Transverse colon (tissue), 4 donors: ENCODE results near the gene CACNG7. TPM values are rescaled to one million over a fixed set of nuclear protein-coding genes. Genes with fewer than 3 reads are reported as not detected.

ENCODE experiments used
- DNase-seq: peaks from one replicate; pipeline ENCODE4 v3.0.0-alpha.2; 2019
- H3K27ac ChIP-seq, 4 donors: fragments of 200-600 bp; sonication (generic); 2 replicates each; pipeline ENCODE4 v1.5.1; 2016 to 2018; ENCODE audit warnings: inconsistent platforms in 4 of 4
- H3K27me3 ChIP-seq: fragments of 200-600 bp; sonication (generic); 2 replicates; pipeline ENCODE4 v1.5.1; 2017; ENCODE audit warnings: inconsistent platforms
- H3K36me3 ChIP-seq, 4 donors: fragments of 200-600 bp; sonication (generic); 2 replicates each; pipeline ENCODE4 v1.5.1; 2017 to 2019; ENCODE audit warnings: inconsistent platforms in 4 of 4
- H3K4me1 ChIP-seq, 4 donors: fragments of 200-600 bp; sonication (generic); 2 replicates each; pipeline ENCODE4 v1.5.1; 2017 to 2020; ENCODE audit warnings: inconsistent platforms in 4 of 4
- H3K4me3 ChIP-seq, 4 donors: fragments of 200-600 bp; sonication (generic); 1 replicate in 1 of 4; 2 replicates in 3 of 4; pipeline versions ENCODE4 v1.5.1 to v1.6.1; 2017 to 2019; ENCODE audit warnings: inconsistent platforms in 4 of 4
- H3K9me3 ChIP-seq, 2 donors: fragments of 200-600 bp; sonication (generic); 2 replicates each; pipeline ENCODE4 v1.5.1; 2017 to 2019; ENCODE audit warnings: inconsistent platforms in 2 of 2
- EP300 ChIP-seq: sonication (generic); formaldehyde crosslinking; IDR thresholded peaks from one replicate; pipeline ENCODE4 v1.6.1; 2017; ENCODE audit warnings: antibody characterized with exemption, low read depth
- POLR2A ChIP-seq: fragments of 450-650 bp; IDR thresholded peaks from one replicate; pipeline ENCODE4 v1.6.1; 2016; ENCODE audit warnings: antibody characterized with exemption, mild to moderate bottlenecking, moderate library complexity
- POLR2AphosphoS5 ChIP-seq, 3 donors: sonication (generic); formaldehyde crosslinking; IDR thresholded peaks; one replicate each; pipeline ENCODE4 v1.6.1; 2016; ENCODE audit warnings: antibody characterized with exemption in 3 of 3
- WGBS, 2 donors: methylation state at CpG; one replicate each; pipeline ENCODE4 v1.1.5; 2018; ENCODE audit warnings: low coverage in 1 of 2; 5-methylcytosine and 5-hydroxymethylcytosine counted together
- in situ Hi-C, 4 donors: fragments of 200-750 bp; cut with MboI; loops; one replicate each; pipeline versions ENCODE4 v1.15.0 to v1.15.1; 2017; ENCODE audit warnings: low sequenced_read_pairs in 3 of 4, low pct_ligation_motif_present in 1 of 4, low pct_unique_long_range_greater_than_20kb in 1 of 4
- intact Hi-C: fragments of 100-400 bp; cut with DNase I; formaldehyde crosslinking; loops from one replicate; pipeline ENCODE4 v1.15.1; 2023; ENCODE audit warnings: low total_unique reads
- total RNA-seq, 4 donors: library from RNA; depleted of rRNA; stranded (reverse); fragments of >200 nt; gene quantifications; one replicate each; pipeline ENCODE4 v1.1.0, GENCODE V29; 2016
- TF ChIP-seq, protein P1 (sequence below), 5 experiments: fragments of 200-600 bp in 3 of 5; fragments of 450-650 bp in 2 of 5; sonication (generic) in 3 of 5; IDR thresholded peaks; 1 replicate in 2 of 5; 2 replicates in 3 of 5; pipeline ENCODE4 v1.5.1; 2016 to 2017; ENCODE audit warnings: antibody characterized with exemption in 5 of 5, inconsistent platforms in 3 of 5, mild to moderate bottlenecking in 2 of 5, moderate library complexity in 1 of 5

Gene CACNG7
- total RNA-seq, 4 donors from 2014 or later: not detected

DNA sequence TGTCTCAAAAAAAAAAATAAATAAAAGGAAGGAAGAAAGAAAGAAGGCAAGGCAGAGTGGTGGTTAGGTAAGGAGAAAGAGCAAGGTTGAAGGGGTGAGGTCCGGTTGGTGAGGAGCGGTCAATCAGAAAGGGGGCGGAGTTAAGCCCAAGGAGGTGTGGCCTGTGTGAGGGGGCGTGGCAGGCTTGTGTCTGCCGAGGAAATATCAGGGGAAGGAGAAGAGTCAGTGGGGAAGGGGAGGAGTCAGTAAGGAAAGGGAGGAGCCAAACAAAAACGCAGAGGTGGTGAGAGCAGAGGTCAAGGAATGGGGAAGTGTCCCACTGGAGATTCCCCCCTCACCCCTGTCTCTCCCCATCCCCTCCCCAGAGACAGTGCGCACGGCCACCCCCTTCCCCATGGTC is 5.9 kb downstream of the CACNG7 start:
- no peaks in the 10 kb centered on the region for H3K9me3 ChIP-seq
- no peaks in the 10 kb centered on the region for H3K36me3 ChIP-seq
- TF ChIP-seq, protein P1, sequence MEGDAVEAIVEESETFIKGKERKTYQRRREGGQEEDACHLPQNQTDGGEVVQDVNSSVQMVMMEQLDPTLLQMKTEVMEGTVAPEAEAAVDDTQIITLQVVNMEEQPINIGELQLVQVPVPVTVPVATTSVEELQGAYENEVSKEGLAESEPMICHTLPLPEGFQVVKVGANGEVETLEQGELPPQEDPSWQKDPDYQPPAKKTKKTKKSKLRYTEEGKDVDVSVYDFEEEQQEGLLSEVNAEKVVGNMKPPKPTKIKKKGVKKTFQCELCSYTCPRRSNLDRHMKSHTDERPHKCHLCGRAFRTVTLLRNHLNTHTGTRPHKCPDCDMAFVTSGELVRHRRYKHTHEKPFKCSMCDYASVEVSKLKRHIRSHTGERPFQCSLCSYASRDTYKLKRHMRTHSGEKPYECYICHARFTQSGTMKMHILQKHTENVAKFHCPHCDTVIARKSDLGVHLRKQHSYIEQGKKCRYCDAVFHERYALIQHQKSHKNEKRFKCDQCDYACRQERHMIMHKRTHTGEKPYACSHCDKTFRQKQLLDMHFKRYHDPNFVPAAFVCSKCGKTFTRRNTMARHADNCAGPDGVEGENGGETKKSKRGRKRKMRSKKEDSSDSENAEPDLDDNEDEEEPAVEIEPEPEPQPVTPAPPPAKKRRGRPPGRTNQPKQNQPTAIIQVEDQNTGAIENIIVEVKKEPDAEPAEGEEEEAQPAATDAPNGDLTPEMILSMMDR (IDR thresholded peaks at IDR 0.05): no peak
- TF ChIP-seq POLR2AphosphoS5 (IDR thresholded peaks at IDR 0.05): no peak
- TF ChIP-seq EP300: no peak
- TF ChIP-seq POLR2A: no peak
- H3K4me3 ChIP-seq: no peak overlapping the region
- H3K27ac ChIP-seq: no peak overlapping the region
- DNase-seq: no peak
- intact Hi-C loops (no loop called here), in situ Hi-C loops (no loop called here)
- WGBS, 2 donors: 41 to 57% methylated on average over 6 to 8 of the region's 8 CpGs
- H3K4me1 ChIP-seq: no peaks in the 10 kb centered on the region
- H3K27me3 ChIP-seq: peaks cover 35% of the 10 kb centered on the region

DNA sequence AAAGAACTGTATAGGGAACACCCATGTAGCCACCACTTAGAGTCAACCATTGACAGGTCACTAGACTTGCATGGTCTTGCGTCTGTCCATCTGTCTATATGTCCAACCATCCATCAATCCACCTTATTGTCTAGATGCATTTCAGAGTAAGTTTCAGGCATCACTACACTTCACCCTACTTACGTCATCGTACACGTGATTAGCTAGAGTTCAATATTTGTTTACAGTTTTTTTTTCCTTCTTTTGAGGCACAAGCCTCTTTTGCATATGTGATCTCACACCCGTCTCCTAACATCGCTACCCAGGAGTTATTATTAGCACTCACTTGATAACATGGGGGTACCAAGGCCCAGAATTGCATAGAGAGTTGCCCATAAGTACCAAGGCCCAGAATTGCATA is 6.9 kb downstream of the CACNG7 start:
- no peaks in the 10 kb centered on the region for H3K36me3 ChIP-seq
- H3K4me1 ChIP-seq: no peaks in the 10 kb centered on the region
- no peaks in the 10 kb centered on the region for H3K9me3 ChIP-seq
- TF ChIP-seq POLR2A (no peak), POLR2AphosphoS5 (IDR thresholded peaks at IDR 0.05) (no peak), EP300 (no peak)
- TF ChIP-seq, protein P1 (IDR thresholded peaks at IDR 0.05): no peak
- H3K27ac ChIP-seq: no peak overlapping the region
- peaks cover 25% of the 10 kb centered on the region for H3K27me3 ChIP-seq
- intact Hi-C loops (no loop called here), in situ Hi-C loops (no loop called here)
- no peak overlapping the region for H3K4me3 ChIP-seq
- DNase-seq: no peak
- WGBS, 2 donors: 60 to 64% methylated on average over 5 to 6 of the region's 6 CpGs

DNA sequence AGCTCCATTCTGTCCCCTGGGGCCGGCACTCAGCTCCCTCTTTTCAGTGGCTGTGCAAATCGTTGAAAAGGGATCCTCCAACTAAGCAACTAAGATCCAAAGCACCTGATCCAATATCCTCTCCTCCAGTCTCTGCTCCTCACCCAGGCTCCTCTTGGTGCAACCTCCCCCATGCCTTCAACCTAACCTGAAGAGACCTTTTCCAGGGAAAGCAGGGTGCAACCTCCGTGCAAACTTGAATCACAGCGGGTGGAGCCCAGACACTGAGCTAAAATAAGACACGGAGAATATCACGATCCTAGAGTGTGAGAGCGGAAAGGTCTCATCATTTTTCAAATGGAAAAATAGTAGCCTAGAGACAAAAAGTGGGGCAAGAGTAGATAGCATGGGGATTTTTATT is 8.3 kb downstream of the CACNG7 start:
- Histone ChIP-seq H3K9me3 (no peaks in the 10 kb centered on the region), H3K27ac (no peak overlapping the region), H3K4me3 (no peak overlapping the region), H3K36me3 (no peaks in the 10 kb centered on the region), H3K4me1 (no peaks in the 10 kb centered on the region), H3K27me3 (peaks cover 11% of the 10 kb centered on the region)
- DNase-seq: no peak
- in situ Hi-C loops (no loop called here), intact Hi-C loops (no loop called here)
- no peak for TF ChIP-seq POLR2AphosphoS5 (IDR thresholded peaks at IDR 0.05)
- no peak for TF ChIP-seq EP300
- TF ChIP-seq, protein P1 (IDR thresholded peaks at IDR 0.05): no peak
- TF ChIP-seq POLR2A: no peak
- 86 to 89% methylated on average over 7 of the region's 7 CpGs for WGBS, 2 donors

DNA sequence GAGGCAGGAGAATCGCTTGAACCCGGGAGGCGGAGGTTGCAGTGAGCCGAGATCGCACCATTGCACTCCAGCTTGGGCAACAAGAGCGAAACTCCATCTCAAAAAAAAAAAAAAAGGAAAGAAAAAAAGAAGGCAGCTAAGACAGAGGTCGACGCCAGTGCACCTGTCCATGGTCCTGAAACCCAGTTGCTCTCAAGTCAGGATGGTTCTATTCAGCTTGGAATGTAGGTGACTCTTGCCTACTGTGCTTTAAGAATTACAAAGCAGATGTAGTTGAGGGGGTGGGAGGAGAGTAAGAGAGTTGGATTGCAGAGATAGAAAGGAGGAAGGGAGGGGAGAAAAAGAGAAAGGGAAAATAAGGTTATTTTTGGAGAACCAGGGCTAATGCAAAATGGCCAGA is 18.7 kb downstream of the CACNG7 start:
- intact Hi-C loops (no loop called here), in situ Hi-C loops (no loop called here)

More for the DNA sequence above, 18.7 kb downstream of the CACNG7 start:
- no peaks in the 10 kb centered on the region for H3K27me3 ChIP-seq
- H3K9me3 ChIP-seq: no peaks in the 10 kb centered on the region
- H3K27ac ChIP-seq: no peak overlapping the region
- 19 to 46% methylated on average over 3 to 8 of the region's 8 CpGs for WGBS, 2 donors
- H3K36me3 ChIP-seq: no peaks in the 10 kb centered on the region
- no peak for DNase-seq
- TF ChIP-seq POLR2A: no peak
- no peak for TF ChIP-seq EP300
- TF ChIP-seq POLR2AphosphoS5 (IDR thresholded peaks at IDR 0.05): no peak
- TF ChIP-seq, protein P1 (IDR thresholded peaks at IDR 0.05): no peak
- H3K4me1 ChIP-seq: no peaks in the 10 kb centered on the region
- H3K4me3 ChIP-seq: no peak overlapping the region
